ENCODE data around the gene TTYH3. TPM values are rescaled to one million over a fixed set of nuclear protein-coding genes. Genes with fewer than 3 reads are reported as not detected.

Gene TTYH3
- total RNA-seq, 3 donors from 2014 or later (not counting 1 experiment from before 2014, with no cell fraction given) = 38.3 to 47.1 (median 42.4) TPM

GRCh38 chr7:2616387-2617324 lies 15.1 kb upstream of the TTYH3 start:
- TF ChIP-seq CTCF (IDR thresholded peaks at IDR 0.05) = no peak

GRCh38 chr7:2617325-2617905 lies 14.4 kb upstream of the TTYH3 start:
- H3K9me3 Mint-ChIP-seq = no peaks in the 10 kb centered on the region
- H3K9me3 ChIP-seq (ENCODE audit: control insufficient read depth, insufficient read depth, low read length) = no peaks in the 10 kb centered on the region
- no peaks in the 10 kb centered on the region for H3K4me1 Mint-ChIP-seq
- no peaks in the 10 kb centered on the region for H3K36me3 ChIP-seq (ENCODE audit: control insufficient read depth, insufficient read depth, low read length)
- H3K4me1 ChIP-seq (ENCODE audit: control insufficient read depth, insufficient read depth, low read length) = no peaks in the 10 kb centered on the region
- no peaks in the 10 kb centered on the region for H3K36me3 Mint-ChIP-seq
- H3K27me3 Mint-ChIP-seq (ENCODE audit: low read depth in 2 of 2) = peaks cover 0 to 6% of the 10 kb centered on the region in 2 donors
- H3K27ac Mint-ChIP-seq = no peak overlapping the region
- no peak overlapping the region for H3K4me3 Mint-ChIP-seq
- intact Hi-C loops (cut with micrococcal nuclease) = no loop called here
- H3K27me3 ChIP-seq (ENCODE audit: control insufficient read depth, insufficient read depth, low read length) = no peaks in the 10 kb centered on the region
- 78% methylated on average over 18 of the region's 22 CpGs for WGBS (ENCODE audit: insufficient coverage)
- no peak overlapping the region for H3K27ac ChIP-seq (ENCODE audit: low read length)
- no peak for DNase-seq
- H3K4me3 ChIP-seq (ENCODE audit: low read length) = no peak overlapping the region
- no peak for ATAC-seq
- no peak for TF ChIP-seq CTCF (IDR thresholded peaks at IDR 0.05)

More at GRCh38 chr7:2616387-2617324, 15.1 kb upstream of the TTYH3 start:
- Histone ChIP-seq H3K9me3 (ENCODE audit: control insufficient read depth, insufficient read depth, low read length) (no peaks in the 10 kb centered on the region), H3K27me3 (ENCODE audit: control insufficient read depth, insufficient read depth, low read length) (no peaks in the 10 kb centered on the region), H3K36me3 (ENCODE audit: control insufficient read depth, insufficient read depth, low read length) (no peaks in the 10 kb centered on the region), H3K4me1 (ENCODE audit: control insufficient read depth, insufficient read depth, low read length) (no peaks in the 10 kb centered on the region), H3K4me3 (ENCODE audit: low read length) (no peak overlapping the region), H3K27ac (ENCODE audit: low read length) (no peak overlapping the region)
- Mint-ChIP-seq H3K27me3 (ENCODE audit: low read depth in 2 of 2) (peaks cover 0 to 6% of the 10 kb centered on the region in 2 donors), H3K27ac (no peak overlapping the region), H3K4me3 (no peak overlapping the region), H3K9me3 (no peaks in the 10 kb centered on the region), H3K36me3 (no peaks in the 10 kb centered on the region), H3K4me1 (no peaks in the 10 kb centered on the region)
- DNase-seq (no peak), ATAC-seq (no peak)
- intact Hi-C loops (cut with micrococcal nuclease) = no loop called here
- 91% methylated on average over 31 of the region's 33 CpGs for WGBS (ENCODE audit: insufficient coverage)

- Mint-ChIP-seq H3K27ac (no peak overlapping the region), H3K4me1 (no peaks in the 10 kb centered on the region), H3K36me3 (no peaks in the 10 kb centered on the region), H3K27me3 (ENCODE audit: low read depth in 2 of 2) (peaks cover 0 to 6% of the 10 kb centered on the region in 2 donors), H3K4me3 (no peak overlapping the region), H3K9me3 (no peaks in the 10 kb centered on the region)
- intact Hi-C loops (cut with micrococcal nuclease) = no loop called here
- no peaks in the 10 kb centered on the region for H3K36me3 ChIP-seq (ENCODE audit: control insufficient read depth, insufficient read depth, low read length)
- no peaks in the 10 kb centered on the region for H3K27me3 ChIP-seq (ENCODE audit: control insufficient read depth, insufficient read depth, low read length)
- H3K27ac ChIP-seq (ENCODE audit: low read length) = no peak overlapping the region
- TF ChIP-seq CTCF (IDR thresholded peaks at IDR 0.05) = no peak
- ATAC-seq (no peak), DNase-seq (no peak)
- H3K4me3 ChIP-seq (ENCODE audit: low read length) = no peak overlapping the region
- WGBS (ENCODE audit: insufficient coverage) = 93% methylated on average over 9 of the region's 9 CpGs
- H3K4me1 ChIP-seq (ENCODE audit: control insufficient read depth, insufficient read depth, low read length) = no peaks in the 10 kb centered on the region
- H3K9me3 ChIP-seq (ENCODE audit: control insufficient read depth, insufficient read depth, low read length) = no peaks in the 10 kb centered on the region
These were observed 12.7 kb upstream of the TTYH3 start for GRCh38 chr7:2619116-2619515.
